HG03520 (cell line): ENCODE results near the gene TMSB10.
A peak's percentile ranks its signal among the peaks of the same experiment; 100 is the strongest.
"Not testable (repeated sequence)": the region's sequence is repeated elsewhere in the genome, so short reads cannot be mapped to it uniquely, and the experiment has no call there.

Experiments used
- ATAC-seq: cut with Tn5 transposase; IDR thresholded peaks from one replicate; pipeline ENCODE4 v1.9.1; 2021; ENCODE audit warnings: mild to moderate bottlenecking, moderate library complexity; ENCODE audit not compliant: unreplicated experiment

Gene TMSB10

DNA sequence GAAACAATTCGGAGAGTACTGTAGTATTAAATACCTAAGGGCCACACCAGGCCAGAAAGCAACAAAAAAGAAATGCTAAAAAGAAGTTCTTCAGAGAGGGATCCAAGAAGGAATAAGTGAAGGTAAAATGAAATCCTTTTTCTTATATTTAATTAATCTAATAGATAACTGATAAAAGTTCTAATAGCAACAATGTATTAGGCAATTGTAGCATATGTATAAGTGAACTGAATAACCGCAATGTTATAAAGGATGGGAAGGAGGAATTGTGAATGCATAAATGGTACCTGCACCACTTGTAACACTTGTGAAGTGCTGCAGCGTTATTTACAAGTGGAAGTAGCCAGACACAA is 21.8 kb downstream of the TMSB10 start:
- ATAC-seq: no peak

DNA sequence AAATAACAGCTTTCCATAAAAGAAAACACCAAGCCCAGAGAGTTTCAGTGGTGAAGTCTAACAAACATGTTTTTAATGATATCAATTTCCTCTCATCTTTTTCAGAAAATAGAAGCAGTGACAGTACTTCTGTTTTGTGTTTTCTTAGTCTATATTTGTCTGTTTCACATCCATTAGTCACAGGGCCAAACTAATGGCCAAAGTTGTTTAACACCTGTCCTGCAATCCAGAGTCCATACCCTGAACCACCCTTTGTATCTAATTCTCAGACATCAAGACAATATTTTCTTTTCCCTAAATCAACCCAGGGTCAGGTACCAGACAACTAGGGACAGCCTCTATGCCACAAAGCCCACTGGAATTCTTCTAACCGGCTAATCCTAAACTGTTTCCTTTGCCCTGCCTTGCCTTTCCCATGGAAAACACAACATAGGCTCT is 25.9 kb downstream of the TMSB10 start:
- peak; percentile 50 for ATAC-seq

DNA sequence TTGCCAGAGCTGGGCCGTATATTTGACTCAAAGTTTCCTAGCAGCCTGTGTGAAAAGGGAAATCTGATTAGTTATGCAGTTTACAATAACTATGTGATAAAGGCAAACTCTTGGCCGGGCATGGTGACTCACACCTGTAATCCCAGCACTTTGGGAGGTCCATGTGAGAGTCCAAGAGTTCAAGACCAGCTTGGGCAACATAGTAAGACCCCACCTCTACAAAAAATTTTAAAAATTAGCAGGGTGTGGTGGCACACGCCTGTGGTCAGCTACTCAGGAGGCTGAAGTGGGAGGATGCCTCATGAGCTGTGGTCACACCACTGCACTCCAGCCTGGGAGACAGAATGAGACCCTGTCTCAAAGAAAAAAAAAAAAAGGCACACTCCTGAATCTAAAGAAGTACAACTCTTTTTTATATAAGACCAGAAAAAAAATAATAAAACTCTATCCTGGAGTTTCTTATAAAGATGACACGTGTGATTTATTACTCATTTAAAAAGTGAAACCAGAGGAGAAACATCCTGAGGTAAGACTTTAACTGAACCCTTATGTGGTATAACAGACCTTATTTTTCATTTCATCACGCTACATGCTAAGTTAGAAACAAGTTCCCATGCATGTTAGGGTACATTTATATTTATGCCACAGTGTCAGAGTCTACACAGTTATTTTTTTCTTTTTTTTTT is 32.9 kb downstream of the TMSB10 start:
- ATAC-seq: peak; percentile 29

DNA sequence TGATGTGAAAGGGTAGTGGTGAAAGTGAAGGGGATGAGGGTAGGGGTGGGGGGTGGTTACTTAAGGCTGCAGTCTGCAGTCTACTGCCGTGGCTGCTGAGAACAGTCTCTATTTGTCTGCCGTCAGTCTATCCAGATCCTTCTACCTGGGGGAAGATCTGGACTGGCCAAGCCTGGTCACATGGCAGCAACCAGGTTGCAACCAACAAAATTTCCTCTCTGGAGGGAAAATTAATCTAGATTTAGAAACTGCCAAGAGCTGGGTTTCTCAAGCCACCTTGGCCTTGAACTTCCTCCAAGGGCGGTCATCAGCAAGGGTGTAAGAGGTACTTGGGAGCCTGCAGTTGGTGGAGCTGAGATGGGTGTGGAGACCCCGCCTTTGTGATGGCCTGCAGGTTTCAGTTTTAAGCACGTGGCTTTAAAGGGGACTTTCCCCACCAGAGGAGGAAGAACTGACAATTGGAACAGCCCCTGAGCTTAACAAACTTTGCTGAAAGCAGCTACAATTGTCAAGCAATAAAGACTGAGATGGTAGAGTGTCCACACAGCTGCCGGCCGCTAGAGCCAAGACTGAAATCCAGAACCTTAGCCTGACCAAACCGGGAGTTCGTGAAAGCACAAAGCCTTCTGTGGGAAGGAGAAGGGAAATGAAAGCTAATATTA is 34.1 kb downstream of the TMSB10 start:
- ATAC-seq: peak; percentile 80

DNA sequence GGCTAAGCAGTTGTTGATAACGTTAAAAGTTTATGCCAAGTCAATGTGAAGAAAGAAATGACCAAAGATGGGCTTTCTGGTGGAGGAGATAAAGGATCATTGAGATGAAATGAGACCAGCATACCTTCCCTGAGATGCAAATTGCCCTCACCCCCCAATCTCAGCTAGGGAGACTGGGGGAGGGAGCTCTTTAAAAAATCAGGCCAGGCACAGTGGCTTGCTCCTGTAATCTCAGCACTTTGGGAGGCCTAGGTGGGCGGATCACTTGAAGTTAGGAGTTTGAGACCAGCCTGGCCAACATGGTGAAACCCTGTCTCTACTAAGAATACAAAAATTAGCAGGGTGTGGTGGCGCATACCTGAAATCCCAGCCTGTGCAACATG is 34.6 kb downstream of the TMSB10 start:
- ATAC-seq: no peak

DNA sequence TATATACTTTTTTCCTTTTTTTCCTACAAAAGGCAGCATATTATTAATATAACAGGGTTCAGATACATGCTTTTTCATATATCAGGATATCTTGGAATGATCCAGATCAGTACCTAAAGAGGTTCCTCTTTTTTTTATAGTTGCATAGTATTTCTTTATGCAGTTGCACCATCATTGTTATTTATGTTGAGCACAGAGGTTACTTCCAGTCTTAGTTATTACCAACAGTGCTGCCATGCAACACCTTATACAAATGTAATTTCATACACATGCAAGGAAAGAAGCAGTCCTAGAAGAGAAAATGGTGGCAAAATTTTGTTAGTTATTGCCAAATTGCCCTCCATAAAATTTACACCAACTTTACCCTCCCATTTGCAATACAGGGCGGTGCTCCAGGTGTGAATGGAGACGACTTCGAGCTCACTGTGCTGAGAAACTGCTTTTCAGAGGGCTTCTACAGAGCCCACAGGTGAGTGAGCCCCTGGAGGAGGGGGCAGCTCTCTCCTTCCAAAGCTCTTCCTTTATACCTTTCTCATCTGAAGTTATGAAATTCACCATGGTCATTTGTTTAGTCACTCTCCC is 35.5 kb downstream of the TMSB10 start:
- ATAC-seq: no peak

DNA sequence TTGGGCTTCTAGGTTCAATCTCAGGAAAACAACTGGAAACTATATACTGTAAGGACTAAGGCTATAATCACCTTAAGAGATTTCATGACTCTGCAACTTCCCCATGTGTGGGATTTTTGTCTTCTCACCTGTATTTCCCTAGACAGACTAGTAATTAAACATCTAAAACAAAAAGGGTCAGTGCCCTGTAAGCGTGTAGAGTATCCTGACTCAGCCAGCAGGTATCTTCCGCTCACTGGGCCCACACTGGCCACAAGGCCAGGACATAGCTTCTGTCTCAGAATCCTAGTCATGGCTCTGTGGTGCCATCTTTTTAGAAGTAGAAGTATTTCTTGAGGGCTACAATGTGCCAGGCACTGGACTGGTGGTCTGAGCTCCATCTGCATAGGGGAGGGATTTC is 36.7 kb downstream of the TMSB10 start:
- ATAC-seq: no peak

DNA sequence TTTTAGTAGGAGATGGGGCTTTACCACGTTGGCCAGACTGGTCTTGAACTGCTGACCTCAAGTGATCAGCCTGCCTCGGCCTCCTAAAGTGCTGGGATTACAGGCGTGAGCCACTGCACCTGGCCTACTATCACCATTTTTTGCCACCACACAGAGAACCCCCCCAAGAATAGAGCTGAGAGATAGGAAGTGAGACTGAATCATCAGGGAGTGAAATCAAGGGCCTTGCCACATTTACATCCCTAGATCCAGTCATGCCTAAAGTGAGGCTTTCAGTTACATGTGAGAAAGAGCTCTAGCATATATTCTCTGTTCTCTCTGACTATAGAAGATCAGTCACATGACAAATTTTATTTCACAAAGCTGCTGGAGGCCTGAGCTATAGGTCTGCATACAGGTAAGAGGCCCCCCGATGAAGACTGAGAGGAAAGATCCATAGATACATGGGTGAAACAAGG is 37.5 kb downstream of the TMSB10 start:
- peak; percentile 23 for ATAC-seq

DNA sequence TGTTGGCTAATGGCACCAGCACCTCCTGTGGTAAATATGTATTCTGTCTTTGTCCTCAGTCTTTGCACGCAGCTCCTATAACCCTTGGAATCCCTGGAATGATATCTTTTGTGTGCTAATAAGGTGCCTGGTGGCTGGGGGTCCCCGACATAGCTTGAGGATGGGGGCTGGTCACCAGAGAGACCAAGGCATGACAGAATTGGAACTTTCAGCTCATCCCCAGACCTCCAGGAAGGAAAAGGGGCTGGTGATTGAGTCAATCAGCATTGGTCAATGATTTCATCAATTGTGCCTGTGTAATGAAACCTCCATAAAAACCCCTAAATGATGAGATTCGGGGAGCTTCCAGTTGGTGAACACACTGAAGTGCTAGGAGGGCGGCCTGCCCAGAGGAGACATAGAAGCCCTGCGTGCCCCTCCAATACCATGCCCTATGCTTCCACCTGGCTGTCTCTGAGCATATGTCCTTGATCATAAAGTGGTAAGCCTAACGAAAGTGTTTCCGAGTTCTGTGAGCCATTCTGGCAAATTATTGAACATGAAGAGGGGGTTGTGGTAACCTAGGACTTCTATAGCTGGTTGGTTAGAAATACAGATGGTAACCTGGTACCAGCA is 38.9 kb downstream of the TMSB10 start:
- ATAC-seq: no peak

DNA sequence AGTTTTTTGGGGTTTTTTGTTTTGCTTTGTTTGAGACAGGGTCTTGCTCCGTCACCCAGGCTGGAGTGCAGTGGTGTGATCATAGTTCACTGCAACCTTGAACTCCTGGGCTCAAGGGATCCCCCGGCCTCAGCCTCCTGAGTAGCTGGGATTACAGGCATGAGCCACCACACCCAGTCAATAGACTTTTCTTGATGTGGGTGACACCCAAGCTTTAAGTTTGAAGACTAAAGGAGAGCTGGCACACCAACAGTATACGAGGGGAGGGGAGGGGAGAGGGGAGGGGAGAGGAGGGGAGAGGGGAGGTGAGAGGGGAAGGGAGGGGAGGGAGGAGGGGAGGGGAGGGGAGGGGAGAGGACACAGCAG is 40.4 kb downstream of the TMSB10 start:
- ATAC-seq: not testable (repeated sequence)

DNA sequence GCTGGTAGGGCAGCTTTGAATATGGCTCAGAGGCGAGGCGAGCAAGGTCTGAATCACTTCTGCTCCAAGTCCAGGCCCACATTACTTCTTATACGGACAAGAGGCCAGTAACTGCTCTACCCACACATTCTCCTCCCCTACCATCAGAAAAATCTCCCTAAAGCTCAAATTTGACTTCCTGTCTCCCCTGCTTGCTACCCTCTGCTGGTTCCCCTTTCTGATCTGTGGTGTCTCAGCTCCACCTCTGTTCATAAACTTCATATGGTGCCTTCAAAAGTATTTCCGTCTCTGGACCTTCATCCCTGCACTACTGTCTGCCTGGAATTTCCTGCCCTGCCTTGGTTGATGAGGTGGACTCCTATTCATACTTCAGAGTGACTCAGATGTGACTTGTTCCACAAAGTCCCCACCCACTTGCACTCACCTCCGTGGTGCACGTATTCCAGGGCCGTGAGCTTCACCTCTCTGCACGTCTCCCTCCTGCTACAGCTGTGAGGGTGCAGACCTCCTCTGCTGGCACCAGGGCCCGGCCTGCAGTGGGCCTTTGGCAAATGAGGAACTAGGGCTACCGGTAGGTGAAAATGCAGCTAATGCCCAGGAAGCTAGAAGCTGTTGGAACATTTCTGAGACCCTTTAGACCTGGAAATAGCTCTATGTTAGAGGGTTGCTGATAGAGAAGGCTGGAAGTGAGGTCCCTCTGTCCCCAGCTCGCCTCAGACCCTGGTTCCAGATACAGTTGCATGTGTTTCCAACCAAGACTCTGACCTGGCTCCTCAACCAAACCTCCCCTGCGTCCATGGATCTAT is 41.0 kb downstream of the TMSB10 start:
- peak; percentile 74 for ATAC-seq

DNA sequence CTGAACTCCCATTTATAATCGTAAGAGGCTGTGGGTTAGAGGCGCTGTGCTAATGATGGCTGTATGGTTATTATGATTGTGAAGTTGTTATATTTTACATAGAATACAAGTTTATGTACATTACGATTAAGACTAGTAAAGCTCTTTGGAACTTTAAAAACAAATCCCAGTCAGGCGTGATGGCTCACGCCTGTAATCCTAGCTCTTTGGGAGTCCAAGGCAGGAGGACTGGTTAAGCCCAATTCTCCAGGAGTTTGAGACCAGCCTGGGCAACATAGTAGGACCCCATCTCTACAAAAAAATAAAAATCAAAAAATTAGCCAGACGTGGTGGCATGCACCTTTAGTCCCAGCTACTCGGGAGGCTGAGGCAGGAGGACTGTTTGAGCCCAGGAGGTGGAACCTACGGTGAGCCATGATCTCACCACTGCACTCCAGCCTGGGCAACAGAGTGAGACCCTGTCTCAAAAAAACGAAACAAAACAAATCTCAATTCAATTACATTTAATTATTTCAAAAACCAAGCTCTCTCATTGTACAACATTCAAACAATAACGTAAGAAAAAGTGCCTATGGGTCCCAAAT is 41.6 kb downstream of the TMSB10 start:
- ATAC-seq: no peak

DNA sequence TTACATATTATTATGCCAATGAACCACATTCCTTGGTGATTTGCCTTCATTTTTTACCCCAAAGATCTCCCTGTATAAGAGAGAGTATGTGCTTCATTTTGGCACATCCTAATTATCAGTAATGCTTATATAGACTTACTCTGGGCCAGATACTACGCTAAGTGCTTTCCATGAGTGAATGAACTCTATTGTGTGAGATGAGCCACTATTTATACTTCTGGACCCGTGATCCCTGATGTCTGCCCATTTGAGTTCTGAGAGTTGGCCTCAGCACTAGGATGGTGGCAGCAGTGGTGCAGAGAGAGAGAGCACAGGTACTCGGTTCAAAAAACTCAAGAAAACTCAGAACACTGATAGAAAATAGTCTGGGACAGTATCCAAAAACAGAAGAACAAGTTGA is 48.1 kb downstream of the TMSB10 start:
- ATAC-seq: no peak

DNA sequence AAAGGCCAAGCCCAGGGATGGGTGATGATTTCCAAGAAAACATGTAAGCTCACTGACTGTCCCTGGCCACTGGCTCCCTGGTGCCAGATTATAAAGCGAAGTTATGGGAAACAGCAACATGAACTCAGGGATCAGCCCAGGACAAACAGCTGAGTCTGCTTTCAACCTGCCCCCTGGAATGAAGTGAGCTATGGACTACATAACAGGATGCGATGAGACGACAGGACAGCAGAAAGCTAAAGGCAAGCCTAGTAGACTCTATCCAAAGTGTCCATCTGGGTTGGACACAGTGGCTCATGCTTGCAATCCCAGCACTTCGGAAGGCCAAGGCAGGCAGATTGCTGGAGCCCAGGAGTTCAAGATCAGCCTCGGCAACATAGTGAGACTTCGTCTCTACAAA is 48.9 kb downstream of the TMSB10 start:
- no peak for ATAC-seq
